SK-N-SH (cell line): ENCODE measurements around the gene PLBD2. TPM values are rescaled to one million over a fixed set of nuclear protein-coding genes. Genes with fewer than 3 reads are reported as not detected.

Experiments
- CTCF ChIA-PET: fragments of 300-600, 350-600 bp; formaldehyde crosslinking; extraction: SDS; loops from one replicate; lab custom pipeline; 2021; lab: Yijun Ruan, JAX
- POLR2A ChIA-PET: fragments of 350-600 bp; sonication (Branson Sonifier 250); formaldehyde crosslinking; extraction: SDS; loops from one replicate; lab custom pipeline; 2020; ENCODE audit warnings: antibody characterized with exemption, inconsistent platforms; lab: Yijun Ruan, JAX
- DNase-seq: peaks from one replicate; pipeline ENCODE4 v3.0.0; 2012
- H2AFZ ChIP-seq: fragments of 200-600 bp; sonication (generic); 2 replicates; pipeline ENCODE4 v1.8.1; 2016; ENCODE audit warnings: antibody characterized with exemption, mild to moderate bottlenecking, low read depth
- H3F3A ChIP-seq: fragments of 200-600 bp; sonication (generic); replicated peaks from 2 replicates; pipeline ENCODE3; 2016; ENCODE audit warnings: antibody characterized with exemption, mild to moderate bottlenecking; ENCODE audit not compliant: insufficient read depth
- H3K27ac ChIP-seq, 2 experiments: fragments of 200-500 bp in 1 of 2; fragments of 200-600 bp in 1 of 2; sonication (Bioruptor generic) in 1 of 2; sonication (generic), shearing (Covaris generic) in 1 of 2; 2 replicates each; pipeline versions ENCODE4 v1.5.1 to v1.6.1; 2014 to 2016; ENCODE audit warnings: low read depth in 2 of 2, inconsistent platforms in 1 of 2, low read length in 1 of 2, mild to moderate bottlenecking in 1 of 2, mixed read lengths in 1 of 2
- H3K27me3 ChIP-seq: fragments of 200-600 bp; sonication (generic), shearing (Covaris generic); 2 replicates; pipeline ENCODE4 v1.6.1; 2016; ENCODE audit warnings: mixed run types; ENCODE audit not compliant: insufficient read depth
- H3K36me3 ChIP-seq, 2 experiments: fragments of 200-500 bp in 1 of 2; fragments of 200-600 bp in 1 of 2; sonication (Bioruptor generic) in 1 of 2; sonication (generic) in 1 of 2; replicated peaks in 1 of 2; 2 replicates each; pipeline versions ENCODE3 to v1.5.1; 2014 to 2016; ENCODE audit warnings: low read length in 1 of 2, mild to moderate bottlenecking in 1 of 2; ENCODE audit not compliant: insufficient read depth in 2 of 2, control insufficient read depth in 1 of 2
- H3K4me1 ChIP-seq, 2 experiments: fragments of 200-500 bp in 1 of 2; fragments of 200-600 bp in 1 of 2; sonication (Bioruptor generic) in 1 of 2; sonication (generic), shearing (Covaris generic) in 1 of 2; 2 replicates each; pipeline versions ENCODE4 v1.5.1 to v1.6.1; 2014 to 2016; ENCODE audit warnings: low read depth in 1 of 2, low read length in 1 of 2, mixed run types in 1 of 2; ENCODE audit not compliant: insufficient read depth in 2 of 2, control insufficient read depth in 1 of 2
- H3K4me2 ChIP-seq: fragments of 200-600 bp; sonication (generic), shearing (Covaris generic); 2 replicates; pipeline ENCODE4 v1.6.1; 2017; ENCODE audit warnings: mixed run types
- H3K4me3 ChIP-seq, 2 experiments: fragments of 200-500 bp in 1 of 2; fragments of 200-600 bp in 1 of 2; sonication (Bioruptor generic) in 1 of 2; sonication (generic), shearing (Covaris generic) in 1 of 2; 2 replicates each; pipeline versions ENCODE4 v1.5.1 to v1.8.1; 2014 to 2016; ENCODE audit warnings: low read depth in 2 of 2, inconsistent platforms in 1 of 2, low read length in 1 of 2, mild to moderate bottlenecking in 1 of 2, mixed read lengths in 1 of 2, moderate library complexity in 1 of 2
- H3K79me2 ChIP-seq: fragments of 200-600 bp; sonication (generic); 2 replicates; pipeline ENCODE4 v1.8.1; 2017; ENCODE audit warnings: mild to moderate bottlenecking; ENCODE audit not compliant: insufficient read depth
- H3K9ac ChIP-seq: fragments of 200-600 bp; sonication (generic); 2 replicates; pipeline ENCODE4 v1.6.1; 2017; ENCODE audit warnings: mixed run types
- H3K9me2 ChIP-seq: fragments of 200-600 bp; sonication (generic); 2 replicates; pipeline ENCODE4 v1.6.1; 2017; ENCODE audit warnings: mixed run types
- H3K9me3 ChIP-seq: fragments of 200-600 bp; sonication (generic); 2 replicates; pipeline ENCODE4 v1.6.1; 2017; ENCODE audit warnings: mixed run types, mild to moderate bottlenecking, moderate library complexity
- H4K20me1 ChIP-seq: fragments of 200-600 bp; sonication (generic); 2 replicates; pipeline ENCODE4 v1.6.1; 2017; ENCODE audit warnings: mild to moderate bottlenecking, mixed run types; ENCODE audit not compliant: insufficient read depth
- CHD2 ChIP-seq: fragments of 150-350 bp; IDR thresholded peaks from 2 replicates; pipeline ENCODE4 v1.6.1; 2018; ENCODE audit warnings: low read length; ENCODE audit not compliant: partially characterized antibody
- ELF1 ChIP-seq: IDR thresholded peaks from 2 replicates; pipeline ENCODE4 v1.4.0; 2012
- EZH2phosphoT487 ChIP-seq: fragments of 200-600 bp; sonication (generic); IDR thresholded peaks from 2 replicates; pipeline ENCODE4 v1.6.1; 2017; ENCODE audit warnings: low read depth, mixed run types, mild to moderate bottlenecking, antibody characterized with exemption, moderate library complexity, borderline replicate concordance
- FOSL2 ChIP-seq: IDR thresholded peaks from 2 replicates; pipeline ENCODE4 v1.4.0; 2012; ENCODE audit warnings: low read depth, mild to moderate bottlenecking, moderate library complexity, borderline replicate concordance
- FOXJ3 ChIP-seq: sonication (generic); formaldehyde crosslinking; IDR thresholded peaks from 2 replicates; pipeline ENCODE4 v1.5.1; 2020; ENCODE audit warnings: mild to moderate bottlenecking, missing genetic modification reagents
- FOXM1 ChIP-seq: IDR thresholded peaks from 2 replicates; pipeline ENCODE4 v1.4.0; 2012; ENCODE audit warnings: low read depth, mild to moderate bottlenecking
- GATA2 ChIP-seq: sonication (generic); formaldehyde crosslinking; IDR thresholded peaks from 2 replicates; pipeline ENCODE4 v1.5.0; 2020; ENCODE audit warnings: mild to moderate bottlenecking, missing genetic modification reagents
- MXI1 ChIP-seq: IDR thresholded peaks from 2 replicates; pipeline ENCODE4 v1.6.1; 2012; ENCODE audit warnings: mild to moderate bottlenecking, low read depth, low read length, improper control_type of control experiment
- NRF1 ChIP-seq: IDR thresholded peaks from 2 replicates; pipeline ENCODE4 v1.6.1; 2012; ENCODE audit warnings: low read depth, mild to moderate bottlenecking, low read length
- POLR2AphosphoS5 ChIP-seq: IDR thresholded peaks from 2 replicates; pipeline ENCODE4 v1.6.1; 2012; ENCODE audit warnings: low read depth, low read length
- RXRA ChIP-seq: IDR thresholded peaks from 2 replicates; pipeline ENCODE4 v1.4.0; 2012; ENCODE audit warnings: low read depth, mild to moderate bottlenecking, borderline replicate concordance
- SIN3A ChIP-seq: IDR thresholded peaks from 2 replicates; pipeline ENCODE4 v1.6.1; 2012; ENCODE audit warnings: low read depth, mild to moderate bottlenecking, low read length, moderate library complexity, borderline replicate concordance
- SMC3 ChIP-seq: IDR thresholded peaks from 2 replicates; pipeline ENCODE4 v1.6.1; 2012; ENCODE audit warnings: low read depth, low read length, improper control_type of control experiment
- TAF1 ChIP-seq: IDR thresholded peaks from 2 replicates; pipeline ENCODE4 v1.6.1; 2012; ENCODE audit warnings: low read depth, mild to moderate bottlenecking, low read length, moderate library complexity, borderline replicate concordance
- TCF12 ChIP-seq: IDR thresholded peaks from 2 replicates; pipeline ENCODE4 v1.4.0; 2012
- TEAD4 ChIP-seq: IDR thresholded peaks from 2 replicates; pipeline ENCODE4 v1.4.0; 2012; ENCODE audit warnings: mild to moderate bottlenecking, borderline replicate concordance; ENCODE audit not compliant: insufficient read depth
- USF1 ChIP-seq: IDR thresholded peaks from 2 replicates; pipeline ENCODE4 v1.4.0; 2012; ENCODE audit warnings: low read depth, borderline replicate concordance
- YY1 ChIP-seq: IDR thresholded peaks from 2 replicates; pipeline ENCODE4 v1.4.0; 2012; ENCODE audit warnings: low read depth, mild to moderate bottlenecking
- WGBS: methylation state at CpG from one replicate; pipeline ENCODE4 v1.1.6; 2017; ENCODE audit warnings: low lambda C conversion rate; 5-methylcytosine and 5-hydroxymethylcytosine counted together
- polyA plus RNA-seq, 3 experiments: library from polyadenylated mRNA; depleted of rRNA; stranded (reverse); fragments of >200 nt; gene quantifications; 2 replicates each; pipeline ENCODE4 v1.2.3, GENCODE V29; 2012
- TF ChIP-seq, protein P1 (sequence below): fragments of 150-350 bp; IDR thresholded peaks from 2 replicates; pipeline ENCODE4 v1.6.1; 2016; ENCODE audit warnings: mild to moderate bottlenecking, low read depth, low read length

PLBD2 gene
- polyA plus RNA-seq, 1 of the 3 experiments (the other 2 are of a cell fraction) = 15.2 TPM

GRCh38 chr12:113333418-113333750 lies 25.0 kb upstream of the PLBD2 start:
- no peaks in the 10 kb centered on the region for H3K9me2 ChIP-seq
- H3K4me2 ChIP-seq = no peak overlapping the region
- no peak overlapping the region for H3K27ac ChIP-seq
- H3K4me1 ChIP-seq = peaks cover 0 to 13% of the 10 kb centered on the region in 2 experiments; a peak in 1 of 4 replicates
- H3K27me3 ChIP-seq = no peaks in the 10 kb centered on the region
- POLR2A ChIA-PET = no interaction called here
- H2AFZ ChIP-seq = no peak overlapping the region
- no peaks in the 10 kb centered on the region for H4K20me1 ChIP-seq
- no peak overlapping the region for H3K9ac ChIP-seq
- CTCF ChIA-PET = interaction anchor here (0.9 to 1.1 kb wide), 2 partner anchors 14 to 92 kb away, joined by 4 read pairs; no protein-coding TSS in a partner anchor
- WGBS = 88% methylated on average over 3 of the region's 5 CpGs
- H3F3A ChIP-seq = no peaks in the 10 kb centered on the region
- H3K9me3 ChIP-seq = no peaks in the 10 kb centered on the region
- TF ChIP-seq FOSL2 = no peak
- no peak for TF ChIP-seq MXI1
- no peak for TF ChIP-seq TEAD4
- no peak for TF ChIP-seq SIN3A
- TF ChIP-seq, protein P1, sequence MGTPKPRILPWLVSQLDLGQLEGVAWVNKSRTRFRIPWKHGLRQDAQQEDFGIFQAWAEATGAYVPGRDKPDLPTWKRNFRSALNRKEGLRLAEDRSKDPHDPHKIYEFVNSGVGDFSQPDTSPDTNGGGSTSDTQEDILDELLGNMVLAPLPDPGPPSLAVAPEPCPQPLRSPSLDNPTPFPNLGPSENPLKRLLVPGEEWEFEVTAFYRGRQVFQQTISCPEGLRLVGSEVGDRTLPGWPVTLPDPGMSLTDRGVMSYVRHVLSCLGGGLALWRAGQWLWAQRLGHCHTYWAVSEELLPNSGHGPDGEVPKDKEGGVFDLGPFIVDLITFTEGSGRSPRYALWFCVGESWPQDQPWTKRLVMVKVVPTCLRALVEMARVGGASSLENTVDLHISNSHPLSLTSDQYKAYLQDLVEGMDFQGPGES = no peak
- TF ChIP-seq ELF1 = no peak
- no peak for TF ChIP-seq FOXJ3 (CRISPR knock-in tag)
- TF ChIP-seq YY1 = no peak
- no peak for TF ChIP-seq NRF1
- no peak for TF ChIP-seq FOXM1
- no peak for TF ChIP-seq SMC3
- no peak for TF ChIP-seq CHD2
- no peak for TF ChIP-seq TAF1
- TF ChIP-seq RXRA = no peak
- no peak for TF ChIP-seq TCF12
- TF ChIP-seq EZH2phosphoT487 = no peak
- TF ChIP-seq GATA2 (CRISPR knock-in tag) = no peak
- no peak for TF ChIP-seq USF1
- no peak for TF ChIP-seq POLR2AphosphoS5
- no peak for DNase-seq
- H3K4me3 ChIP-seq = no peak overlapping the region
- no peaks in the 10 kb centered on the region for H3K36me3 ChIP-seq
- H3K79me2 ChIP-seq = no peaks in the 10 kb centered on the region
